HCT116 (cell line): ENCODE results near the gene SPCS3. TPM values are rescaled to one million over a fixed set of nuclear protein-coding genes. Genes with fewer than 3 reads are reported as not detected.

Source experiments
- ATAC-seq: fragments of 200-7000 bp; cut with Tn5 transposase; 2 replicates; pipeline ENCODE4 v1.9.1; 2020; ENCODE audit warnings: mild to moderate bottlenecking, moderate library complexity
- BruUV-seq: library from RNA; stranded (reverse); fragments of 400-500 nt; replicated peaks from 2 replicates; lab custom pipeline; 2021; lab: Mats Ljungman, UMichigan
- CTCF ChIA-PET: fragments of 300-600 bp; sonication (Branson Sonifier 250); formaldehyde crosslinking; loops from one replicate; lab custom pipeline; 2021; ENCODE audit warnings: antibody characterized with exemption; lab: Charles Lee
- POLR2A ChIA-PET: fragments of 300-600, 350-600 bp; sonication (Branson Sonifier 250); formaldehyde crosslinking; loops from one replicate; lab custom pipeline; 2021; ENCODE audit warnings: antibody characterized with exemption; lab: Charles Lee
- RAD21 ChIA-PET, 2 experiments: fragments of 300-600 bp; sonication (Branson Sonifier 250); formaldehyde crosslinking; loops; one replicate each; lab custom pipeline; 2023; ENCODE audit warnings: low total read pairs in 2 of 2; ENCODE audit not compliant: uncharacterized antibody in 2 of 2, unreplicated experiment in 2 of 2, low non-redundant PET in 1 of 2; lab: Charles Lee
- DNase-seq: peaks from one replicate; pipeline ENCODE4 v3.0.0-alpha.2; 2010; ENCODE audit warnings: low read depth, low spot score
- H2AFZ ChIP-seq: fragments of 200-600 bp; shearing (Covaris generic), sonication (generic); 2 replicates; pipeline ENCODE4 v1.6.1; 2017; ENCODE audit warnings: low read depth, mixed run types, mixed read lengths, antibody characterized with exemption, low read length; ENCODE audit not compliant: poor library complexity, severe bottlenecking
- H3K27ac ChIP-seq: 2 replicates; pipeline ENCODE4 v1.5.1; 2012; ENCODE audit warnings: low read depth, low read length
- H3K27me3 ChIP-seq: fragments of 200-600 bp; sonication (generic); 2 replicates; pipeline ENCODE4 v1.6.1; 2016; ENCODE audit warnings: mixed run types, low read length, mixed read lengths; ENCODE audit not compliant: insufficient read depth
- H3K36me3 ChIP-seq, 2 experiments: fragments of 200-500 bp in 1 of 2; fragments of 200-600 bp in 1 of 2; sonication (Bioruptor generic) in 1 of 2; sonication (generic) in 1 of 2; 2 replicates each; pipeline versions ENCODE4 v1.5.1 to v1.6.1; 2014 to 2016; ENCODE audit warnings: low read length in 2 of 2, inconsistent platforms in 1 of 2, mixed read lengths in 1 of 2, mixed run types in 1 of 2; ENCODE audit not compliant: insufficient read depth in 2 of 2, control insufficient read depth in 1 of 2
- H3K4me1 ChIP-seq, 2 experiments: fragments of 200-600 bp in 1 of 2; sonication (generic) in 1 of 2; 2 replicates each; pipeline versions ENCODE4 v1.5.1 to v1.6.1; 2012 to 2017; ENCODE audit warnings: low read length in 2 of 2, inconsistent platforms in 1 of 2, mild to moderate bottlenecking in 1 of 2, mixed read lengths in 1 of 2, mixed run types in 1 of 2, moderate library complexity in 1 of 2; ENCODE audit not compliant: insufficient read depth in 2 of 2, control insufficient read depth in 1 of 2
- H3K4me2 ChIP-seq: fragments of 200-600 bp; sonication (generic); 2 replicates; pipeline ENCODE4 v1.6.1; 2017; ENCODE audit warnings: mixed run types, low read length, mixed read lengths
- H3K4me3 ChIP-seq, 2 experiments: fragments of 200-600 bp in 1 of 2; sonication (generic) in 1 of 2; replicated peaks in 1 of 2; 2 replicates each; pipeline ENCODE4 v1.5.1; 2011 to 2016; ENCODE audit warnings: low read length in 2 of 2, control low read depth in 1 of 2, low read depth in 1 of 2, mild to moderate bottlenecking in 1 of 2, mixed read lengths in 1 of 2, mixed run types in 1 of 2
- H3K79me2 ChIP-seq: fragments of 200-600 bp; sonication (generic); 2 replicates; pipeline ENCODE4 v1.6.1; 2017; ENCODE audit warnings: mild to moderate bottlenecking, mixed run types, low read length, moderate library complexity, mixed read lengths; ENCODE audit not compliant: insufficient read depth
- H3K9ac ChIP-seq: fragments of 200-600 bp; sonication (generic); 2 replicates; pipeline ENCODE4 v1.6.1; 2016; ENCODE audit warnings: low read length, mixed read lengths
- H3K9me2 ChIP-seq: fragments of 200-600 bp; sonication (generic), shearing (Covaris generic); 2 replicates; pipeline ENCODE4 v1.6.1; 2017; ENCODE audit warnings: mixed run types, mild to moderate bottlenecking, moderate library complexity; ENCODE audit not compliant: insufficient read depth
- H3K9me3 ChIP-seq, 2 experiments: fragments of 200-500 bp in 1 of 2; fragments of 200-600 bp in 1 of 2; sonication (Bioruptor generic) in 1 of 2; sonication (generic) in 1 of 2; 2 replicates each; pipeline ENCODE4 v1.6.1; 2014 to 2017; ENCODE audit warnings: low read length in 2 of 2, mixed read lengths in 2 of 2, inconsistent platforms in 1 of 2, low read depth in 1 of 2, mild to moderate bottlenecking in 1 of 2, mixed run types in 1 of 2, moderate library complexity in 1 of 2; ENCODE audit not compliant: control insufficient read depth in 1 of 2, insufficient read depth in 1 of 2
- H4K20me1 ChIP-seq: fragments of 200-600 bp; sonication (generic), shearing (Covaris generic); 2 replicates; pipeline ENCODE4 v1.6.1; 2017; ENCODE audit warnings: mixed run types, mild to moderate bottlenecking, moderate library complexity; ENCODE audit not compliant: insufficient read depth
- ATF3 ChIP-seq: IDR thresholded peaks from 2 replicates; pipeline ENCODE4 v1.6.1; 2012
- CBX3 ChIP-seq: IDR thresholded peaks from 2 replicates; pipeline ENCODE4 v1.6.1; 2012; ENCODE audit warnings: low read depth
- CEBPB ChIP-seq: IDR thresholded peaks from 2 replicates; pipeline ENCODE4 v1.6.1; 2012; ENCODE audit warnings: low read depth
- CTCF ChIP-seq, 3 experiments: fragments of 200-600 bp in 1 of 3; sonication (generic) in 1 of 3; IDR thresholded peaks in 2 of 3; conservative IDR thresholded peaks in 1 of 3; 2 replicates each; pipeline ENCODE4 v1.5.1; 2012 to 2017; ENCODE audit warnings: low read depth in 2 of 3, low read length in 2 of 3, antibody characterized with exemption in 1 of 3, borderline replicate concordance in 1 of 3, control low read depth in 1 of 3, mild to moderate bottlenecking in 1 of 3, mixed read lengths in 1 of 3, mixed run types in 1 of 3, moderate library complexity in 1 of 3; ENCODE audit not compliant: insufficient read depth in 1 of 3
- EGR1 ChIP-seq: IDR thresholded peaks from 2 replicates; pipeline ENCODE4 v1.6.1; 2012; ENCODE audit warnings: low read depth
- EZH2 ChIP-seq: fragments of 200-600 bp; sonication (generic); IDR thresholded peaks from 2 replicates; pipeline ENCODE4 v1.6.1; 2017; ENCODE audit warnings: antibody characterized with exemption, mixed run types
- EZH2phosphoT487 ChIP-seq: fragments of 200-600 bp; IDR thresholded peaks from 2 replicates; pipeline ENCODE4 v1.6.1; 2018; ENCODE audit warnings: antibody characterized with exemption, borderline replicate concordance
- FOSL1 ChIP-seq: IDR thresholded peaks from 2 replicates; pipeline ENCODE4 v1.6.1; 2012; ENCODE audit warnings: low read depth
- JUND ChIP-seq: IDR thresholded peaks from 2 replicates; pipeline ENCODE4 v1.6.1; 2012
- POLR2AphosphoS5 ChIP-seq: IDR thresholded peaks from 2 replicates; pipeline ENCODE4 v1.6.1; 2011; ENCODE audit warnings: mild to moderate bottlenecking, low read depth, low read length, moderate library complexity
- RAD21 ChIP-seq: IDR thresholded peaks from 2 replicates; pipeline ENCODE4 v1.6.1; 2012; ENCODE audit warnings: low read depth, mild to moderate bottlenecking
- SIN3A ChIP-seq: IDR thresholded peaks from 2 replicates; pipeline ENCODE4 v1.6.1; 2012; ENCODE audit warnings: low read depth
- SP1 ChIP-seq: IDR thresholded peaks from 2 replicates; pipeline ENCODE4 v1.6.1; 2012; ENCODE audit warnings: low read depth
- SRF ChIP-seq: IDR thresholded peaks from 2 replicates; pipeline ENCODE4 v1.6.1; 2012; ENCODE audit warnings: low read depth
- TCF7L2 ChIP-seq: IDR thresholded peaks from 2 replicates; pipeline ENCODE4 v1.7.0; 2011; ENCODE audit warnings: borderline replicate concordance, inconsistent platforms; ENCODE audit not compliant: insufficient read depth, insufficient read length; ENCODE audit errors: extremely low read depth
- YY1 ChIP-seq: IDR thresholded peaks from 2 replicates; pipeline ENCODE4 v1.6.1; 2011; ENCODE audit warnings: low read length, low read depth, moderate library complexity, mild to moderate bottlenecking; ENCODE audit not compliant: insufficient replicate concordance; ENCODE audit errors: extremely low read depth
- ZBTB33 ChIP-seq: IDR thresholded peaks from 2 replicates; pipeline ENCODE4 v1.6.1; 2011; ENCODE audit warnings: mild to moderate bottlenecking, low read length, moderate library complexity; ENCODE audit not compliant: insufficient replicate concordance; ENCODE audit errors: extremely low read depth
- ZFX ChIP-seq: fragments of 450-650 bp; IDR thresholded peaks from 2 replicates; pipeline ENCODE4 v1.6.1; 2017
- ZNF274 ChIP-seq: fragments of 200-500 bp; sonication (Bioruptor generic); IDR thresholded peaks from 2 replicates; pipeline ENCODE4 v1.6.1; 2014; ENCODE audit warnings: mild to moderate bottlenecking, low read depth, low read length, inconsistent platforms
- intact Hi-C: fragments of 100-400 bp; cut with micrococcal nuclease; formaldehyde crosslinking; loops from 2 replicates; pipeline ENCODE4 v1.10.0; 2022
- total RNA-seq: library from RNA; stranded (reverse); gene quantifications from one replicate; pipeline ENCODE4 v1.2.1, GENCODE V29; 2021; ENCODE audit not compliant: unreplicated experiment

SPCS3 gene
- total RNA-seq, 1 experiment from 2014 or later = 135 TPM

GRCh38 chr4:176307666-176307930, 12.2 kb upstream of the SPCS3 start:
- intact Hi-C loops = no loop called here
- Histone ChIP-seq H3K27me3 (no peaks in the 10 kb centered on the region), H3K9ac (no peak overlapping the region), H3K9me3 (no peaks in the 10 kb centered on the region), H3K79me2 (no peaks in the 10 kb centered on the region), H4K20me1 (no peaks in the 10 kb centered on the region), H3K4me3 (no peak overlapping the region), H3K4me2 (no peak overlapping the region), H3K4me1 (peaks cover under 1 to 22% of the 10 kb centered on the region in 2 experiments; a peak in 3 of 4 replicates), H3K27ac (no peak overlapping the region), H3K9me2 (no peaks in the 10 kb centered on the region), H2AFZ (no peak overlapping the region), H3K36me3 (no peaks in the 10 kb centered on the region)
- ChIA-PET CTCF (no interaction called here), POLR2A (no interaction called here), RAD21 (no interaction called here)
- DNase-seq (no peak), ATAC-seq (no peak)
- TF ChIP-seq CTCF (IDR thresholded peaks at IDR 0.05 in 2 of 3, conservative IDR thresholded peaks at IDR 0.05 in 1 of 3; ENCODE audit: borderline replicate concordance in 1 of 3, insufficient read depth in 1 of 3, low read depth in 2 of 3, low read length in 2 of 3) (no peak), CEBPB (no peak), JUND (no peak), ATF3 (no peak), ZNF274 (no peak), ZBTB33 (no peak), POLR2AphosphoS5 (no peak), YY1 (no peak), EZH2 (no peak), SP1 (no peak), FOSL1 (no peak), EZH2phosphoT487 (no peak), RAD21 (no peak), ZFX (no peak), EGR1 (no peak), SIN3A (no peak), CBX3 (no peak), TCF7L2 (no peak), SRF (no peak)
- BruUV-seq = no TSS peak
